GM18526 (cell line): Measurements from ENCODE around the gene SDR42E1.

Experiments
- POLR2A ChIP-seq: IDR thresholded peaks from 3 replicates; pipeline ENCODE4 v1.6.1; 2011; ENCODE audit not compliant: insufficient read length; ENCODE audit errors: extremely low read depth

The SDR42E1 gene, protein sequence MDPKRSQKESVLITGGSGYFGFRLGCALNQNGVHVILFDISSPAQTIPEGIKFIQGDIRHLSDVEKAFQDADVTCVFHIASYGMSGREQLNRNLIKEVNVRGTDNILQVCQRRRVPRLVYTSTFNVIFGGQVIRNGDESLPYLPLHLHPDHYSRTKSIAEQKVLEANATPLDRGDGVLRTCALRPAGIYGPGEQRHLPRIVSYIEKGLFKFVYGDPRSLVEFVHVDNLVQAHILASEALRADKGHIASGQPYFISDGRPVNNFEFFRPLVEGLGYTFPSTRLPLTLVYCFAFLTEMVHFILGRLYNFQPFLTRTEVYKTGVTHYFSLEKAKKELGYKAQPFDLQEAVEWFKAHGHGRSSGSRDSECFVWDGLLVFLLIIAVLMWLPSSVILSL

DNA sequence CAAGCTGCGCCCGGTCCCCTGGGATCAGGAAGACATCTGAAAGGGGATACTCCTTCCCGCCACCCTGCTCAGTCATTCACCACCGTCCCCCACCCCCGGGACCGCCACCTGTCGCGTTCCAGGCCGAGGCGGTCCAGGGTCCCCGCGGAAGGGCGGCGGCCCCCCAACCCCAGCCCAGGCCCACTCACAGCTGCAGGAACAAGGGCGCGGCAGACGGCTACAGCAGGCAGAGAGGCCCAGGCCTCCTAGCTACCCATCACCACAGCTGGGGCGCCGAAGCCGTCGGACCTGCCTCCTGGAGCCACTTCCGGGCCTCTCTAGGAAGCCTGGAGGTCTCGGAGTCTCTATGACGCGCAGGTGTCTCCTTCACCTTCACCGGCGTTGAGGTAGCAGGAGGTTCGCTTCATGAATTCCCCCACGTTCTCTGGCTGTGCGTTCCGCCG, at the start of gene SDR42E1:
Gene SDR42E1 (minus strand): TSS at position 272 of the 443 bp plus-strand sequence. CDS start 10,612 bp downstream, outside the sequence.
- TF ChIP-seq POLR2A = peak; percentile 63

DNA sequence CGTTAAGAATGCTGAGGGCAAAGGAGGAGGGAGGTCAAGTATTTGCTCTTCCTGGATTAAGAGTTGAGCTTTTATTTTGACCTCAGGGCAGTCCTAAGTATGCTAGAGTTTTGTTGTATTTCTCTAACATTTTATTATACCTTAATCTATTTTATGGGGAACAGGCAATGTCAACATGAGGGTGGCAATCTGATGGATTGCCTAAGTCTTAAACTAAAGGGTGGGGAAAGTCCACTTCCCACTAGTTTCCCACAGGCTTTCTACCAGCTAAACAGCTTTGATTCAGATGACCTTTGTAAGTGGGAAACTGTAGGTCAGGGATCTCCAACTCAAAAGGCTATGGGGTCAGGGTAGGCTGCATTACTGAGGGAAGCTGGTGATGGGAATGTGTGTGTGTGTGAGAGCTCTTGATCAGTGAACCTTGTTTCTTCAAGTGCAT, 48.7 kb upstream of the SDR42E1 start:
- TF ChIP-seq POLR2A = no peak

DNA sequence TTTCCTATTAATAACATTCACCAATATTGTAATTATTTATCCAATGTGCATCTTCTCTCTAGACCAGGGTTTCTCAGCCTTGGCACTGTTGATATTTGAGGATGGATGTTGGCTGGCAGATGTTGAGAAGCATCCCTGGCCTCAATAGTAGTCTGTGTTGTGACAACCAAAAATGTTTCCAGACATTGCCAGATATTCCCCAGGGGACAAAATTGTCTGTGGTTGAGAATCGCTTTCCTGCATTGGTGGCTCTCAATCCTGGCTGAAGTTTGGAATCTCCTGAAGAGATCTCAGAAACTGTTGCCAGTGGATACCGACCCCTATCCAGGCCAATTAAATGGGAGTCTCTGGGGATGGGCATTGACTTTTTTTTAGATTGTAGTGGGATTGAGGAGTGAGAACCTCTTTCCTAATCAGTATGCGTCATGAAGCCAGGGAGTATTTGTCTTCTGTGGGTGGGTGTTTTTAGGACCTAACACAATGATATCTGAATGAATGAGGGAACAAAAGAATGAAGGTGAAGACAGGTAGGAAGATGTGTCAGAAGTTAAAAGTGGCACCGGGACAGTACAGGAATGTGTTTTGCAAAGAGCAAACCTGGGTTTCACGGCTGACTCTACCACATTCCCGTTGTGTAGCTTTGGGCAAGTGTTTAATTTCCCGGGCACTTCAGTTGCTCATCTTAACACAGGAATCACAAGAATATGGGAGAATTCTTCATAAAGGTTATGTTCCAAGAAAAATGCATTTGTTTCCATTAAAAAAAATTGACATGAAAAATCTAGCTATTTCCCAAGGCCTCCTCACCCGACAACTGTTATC, 48.1 kb upstream of the SDR42E1 start:
- TF ChIP-seq POLR2A = no peak

DNA sequence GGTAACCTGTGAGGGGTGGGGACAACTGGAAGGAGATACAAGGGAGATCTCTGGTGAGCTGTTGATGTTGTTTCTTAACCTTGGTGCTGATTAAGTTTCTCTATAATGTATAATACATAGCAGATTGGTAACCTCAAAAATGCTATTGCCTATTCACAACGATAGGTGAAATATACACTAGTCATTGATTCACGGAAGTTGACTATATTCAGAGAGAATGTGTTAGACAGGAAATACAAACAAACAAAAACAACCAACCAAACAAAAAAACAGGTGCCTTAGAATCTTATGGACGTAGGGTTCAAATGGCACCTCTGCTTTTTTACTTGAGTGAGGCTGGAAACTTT, 45.3 kb upstream of the SDR42E1 start:
- TF ChIP-seq POLR2A = no peak

DNA sequence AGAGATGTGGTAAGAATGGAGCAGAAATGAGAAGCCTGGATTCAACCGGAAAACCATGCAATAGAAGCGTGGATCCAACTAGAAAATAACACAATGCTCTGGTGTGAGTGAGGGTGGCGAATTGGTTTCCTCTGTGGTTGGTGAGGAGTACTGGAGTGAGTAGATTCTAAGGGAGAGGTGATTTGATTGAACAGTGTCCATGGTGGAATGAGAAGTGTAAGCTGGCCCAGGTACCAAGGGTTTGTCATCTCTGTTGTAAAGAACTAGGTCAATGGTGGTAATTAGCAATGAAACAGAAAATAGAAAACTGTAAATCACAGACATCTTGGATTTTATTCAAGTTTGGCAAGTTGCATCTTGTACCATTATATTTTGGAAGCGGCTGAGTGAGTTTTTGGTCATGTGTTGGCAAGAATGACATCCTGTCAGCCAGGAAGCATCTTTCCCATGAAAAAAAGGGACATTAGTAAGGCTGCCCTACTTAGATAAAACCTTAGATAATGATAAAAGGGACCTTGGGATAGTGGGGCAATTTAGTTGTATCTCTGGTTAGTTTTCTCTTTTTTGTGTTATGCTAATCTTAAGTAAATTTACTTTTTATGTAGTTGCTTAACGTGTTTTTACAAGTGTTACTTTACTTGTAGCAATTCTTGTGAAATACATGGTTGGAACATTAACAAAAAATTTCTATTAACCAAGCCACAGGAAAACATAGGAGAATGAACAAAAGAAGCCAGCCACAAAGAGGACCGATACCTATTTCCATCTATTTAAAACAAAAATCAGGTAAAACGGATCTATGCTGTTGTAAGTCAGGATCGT, 44.7 kb upstream of the SDR42E1 start:
- TF ChIP-seq POLR2A = no peak

DNA sequence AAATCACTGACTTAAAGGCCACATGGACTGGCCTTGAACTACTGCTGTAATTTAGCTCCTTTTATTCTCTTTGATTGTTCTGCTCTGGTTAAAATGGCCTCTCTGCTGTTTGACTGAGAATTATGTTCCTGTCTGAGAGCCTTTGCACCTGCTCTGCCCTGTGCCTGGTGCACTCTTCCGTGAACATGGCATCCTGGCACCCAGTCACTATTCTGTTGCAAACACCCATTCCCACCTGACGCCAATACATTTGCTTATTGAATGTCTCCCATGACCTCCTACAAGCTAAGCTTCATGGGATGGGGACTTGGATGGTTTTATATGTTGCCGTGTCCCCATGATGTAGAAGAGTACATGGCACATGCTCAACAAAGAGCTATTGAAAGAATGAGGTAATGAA, 43.8 kb upstream of the SDR42E1 start:
- TF ChIP-seq POLR2A = no peak

DNA sequence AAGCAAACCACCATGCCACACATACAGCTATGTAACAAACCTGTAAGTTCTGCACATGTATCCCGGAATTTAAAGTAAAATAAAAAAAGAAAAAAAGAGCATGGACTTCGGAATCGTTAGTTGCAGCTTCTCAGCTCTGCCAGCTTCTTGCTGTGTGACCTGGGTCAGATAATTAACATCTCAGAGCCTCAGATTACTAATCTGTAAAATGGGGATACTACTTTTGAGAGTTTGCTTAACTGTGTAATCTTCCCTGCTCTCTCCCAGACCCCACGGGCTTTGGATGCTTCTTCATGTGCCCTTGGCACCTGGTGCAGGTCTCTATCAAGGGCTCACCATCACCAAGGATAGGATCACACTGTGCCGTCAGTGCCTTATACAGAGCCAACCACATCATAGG, 40.4 kb upstream of the SDR42E1 start:
- TF ChIP-seq POLR2A = no peak

DNA sequence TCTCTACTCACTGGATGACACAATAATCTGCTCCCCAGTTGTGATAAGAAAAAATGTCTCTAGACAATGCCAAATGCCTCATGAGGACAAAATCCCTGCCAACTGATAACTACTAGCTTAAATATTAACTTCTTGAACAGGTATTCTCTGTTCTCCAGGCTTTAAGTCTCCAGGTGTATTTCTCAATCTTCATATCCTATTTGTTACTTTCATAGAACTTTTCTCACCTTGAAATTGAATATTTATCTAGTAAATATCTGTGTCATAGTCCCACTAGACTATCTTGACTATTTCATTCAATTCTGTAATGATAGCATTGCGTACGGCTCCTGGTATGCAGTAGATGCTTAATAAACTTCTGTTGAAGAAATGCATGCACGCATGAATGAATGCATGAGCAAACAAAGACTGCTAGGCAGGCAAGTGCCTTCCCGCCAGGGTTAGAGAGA, 39.7 kb upstream of the SDR42E1 start:
- TF ChIP-seq POLR2A = no peak

DNA sequence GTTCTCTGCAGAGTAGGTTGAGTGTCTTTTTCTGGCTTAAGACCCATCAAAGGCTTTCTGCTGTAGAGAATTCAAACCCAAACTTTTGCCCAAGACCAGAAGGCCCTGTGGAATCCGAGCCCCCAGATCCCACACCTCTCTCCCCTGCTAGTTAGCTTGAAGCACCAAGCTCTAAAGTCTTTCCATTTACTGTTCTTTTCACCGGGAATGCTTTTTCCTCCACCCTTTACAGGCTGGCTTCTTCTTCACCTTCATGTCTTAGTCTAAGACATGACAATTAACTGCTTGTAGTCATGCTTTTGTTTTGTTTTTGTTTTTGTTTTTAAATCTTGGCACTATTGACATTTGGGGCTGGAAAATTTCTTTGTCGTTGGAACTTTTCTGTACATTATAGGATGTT, 39.2 kb upstream of the SDR42E1 start:
- no peak for TF ChIP-seq POLR2A

DNA sequence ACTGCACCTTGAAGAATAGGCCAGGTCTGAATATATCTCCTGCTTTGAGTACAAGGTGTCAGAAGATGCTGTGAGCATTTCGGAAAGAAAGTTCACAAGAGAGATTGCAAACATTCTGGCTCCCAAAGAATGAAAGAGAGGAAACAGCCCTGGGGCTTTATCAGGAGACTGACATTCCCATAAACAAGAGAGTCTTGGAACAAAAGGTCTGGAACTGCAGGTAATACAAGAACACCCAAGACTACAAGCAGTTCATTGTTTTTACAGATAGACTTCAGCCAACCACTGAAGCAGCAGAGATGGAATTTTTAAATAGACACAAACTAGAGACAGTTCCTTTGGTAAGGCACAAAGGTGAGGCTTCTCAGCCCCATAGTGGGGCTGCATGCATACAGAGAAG, 38.2 kb upstream of the SDR42E1 start:
- no peak for TF ChIP-seq POLR2A

DNA sequence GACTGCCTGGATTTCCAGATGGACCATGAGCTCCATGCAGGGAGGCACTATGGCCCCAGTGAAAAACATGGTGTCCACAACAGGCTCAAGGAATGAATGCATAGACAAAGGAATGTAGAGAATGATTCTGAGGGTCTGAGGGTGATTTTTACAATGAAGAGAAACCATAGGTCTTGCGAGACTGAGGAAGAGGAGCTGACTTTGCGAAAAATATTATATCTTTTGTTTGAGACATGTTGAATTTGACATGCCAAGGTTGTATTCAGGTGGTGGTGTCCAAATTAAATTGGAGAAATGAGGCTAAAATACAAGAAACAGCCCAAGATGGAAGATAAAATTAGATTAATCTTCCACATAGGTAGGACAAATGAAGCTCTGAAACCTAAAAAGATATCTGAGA, 36.5 kb upstream of the SDR42E1 start:
- no peak for TF ChIP-seq POLR2A

DNA sequence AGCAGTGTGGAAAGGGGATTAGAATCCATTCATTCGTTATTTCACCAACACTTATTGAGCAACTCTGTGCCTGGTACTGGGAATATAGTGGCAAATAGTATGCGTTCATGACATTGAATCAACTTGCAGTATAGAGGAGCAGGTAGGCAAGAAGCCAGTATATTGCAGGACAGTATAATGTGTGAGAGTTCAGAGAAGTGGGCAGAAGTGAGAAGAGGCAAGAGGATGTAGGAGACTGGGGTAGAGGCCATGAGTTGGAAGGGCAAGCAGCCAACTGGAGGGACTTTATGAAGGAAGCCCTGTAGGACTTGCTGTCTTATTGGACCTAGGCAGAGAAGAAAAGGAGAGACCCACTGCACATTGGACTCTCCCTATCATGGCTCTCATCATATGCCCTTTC, 36.1 kb upstream of the SDR42E1 start:
- TF ChIP-seq POLR2A = no peak

DNA sequence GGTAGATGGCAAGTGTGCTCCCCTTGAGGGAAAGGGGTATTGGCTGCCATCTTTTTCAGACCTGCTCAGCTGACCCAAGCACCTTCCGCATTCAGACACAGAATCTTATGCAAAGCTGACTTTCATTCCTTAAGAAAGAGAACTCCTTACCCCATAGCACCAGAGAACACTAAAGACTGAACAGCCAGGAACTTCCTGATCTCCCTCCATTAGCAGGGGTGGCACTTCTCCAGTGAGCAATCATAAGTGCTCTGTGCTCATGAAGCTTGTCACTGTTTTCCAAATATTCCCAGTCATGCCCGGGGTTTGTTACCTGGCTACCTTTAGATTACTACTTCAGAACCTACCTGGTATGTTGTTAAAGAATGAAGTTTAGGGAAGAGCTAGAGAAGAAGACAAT, 35.7 kb upstream of the SDR42E1 start:
- no peak for TF ChIP-seq POLR2A

DNA sequence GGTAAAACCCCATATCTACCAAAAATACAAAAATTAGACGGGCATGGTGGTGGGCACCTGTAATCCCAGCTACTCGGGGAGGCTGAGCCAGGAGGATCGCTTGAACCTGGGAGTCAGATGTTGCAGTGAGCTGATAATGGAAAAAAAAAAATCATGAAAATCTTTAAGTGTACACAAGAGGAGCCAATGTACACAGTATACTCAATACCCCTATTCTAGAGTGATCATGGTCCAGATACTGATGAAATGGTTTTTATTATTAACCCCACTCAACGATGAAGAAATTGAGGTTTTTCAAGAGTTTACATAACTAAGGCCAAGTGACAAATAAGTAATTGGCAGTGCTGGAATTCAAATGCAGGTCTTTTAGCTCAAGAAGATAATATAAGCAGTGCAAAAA, 35.3 kb upstream of the SDR42E1 start:
- TF ChIP-seq POLR2A = no peak

DNA sequence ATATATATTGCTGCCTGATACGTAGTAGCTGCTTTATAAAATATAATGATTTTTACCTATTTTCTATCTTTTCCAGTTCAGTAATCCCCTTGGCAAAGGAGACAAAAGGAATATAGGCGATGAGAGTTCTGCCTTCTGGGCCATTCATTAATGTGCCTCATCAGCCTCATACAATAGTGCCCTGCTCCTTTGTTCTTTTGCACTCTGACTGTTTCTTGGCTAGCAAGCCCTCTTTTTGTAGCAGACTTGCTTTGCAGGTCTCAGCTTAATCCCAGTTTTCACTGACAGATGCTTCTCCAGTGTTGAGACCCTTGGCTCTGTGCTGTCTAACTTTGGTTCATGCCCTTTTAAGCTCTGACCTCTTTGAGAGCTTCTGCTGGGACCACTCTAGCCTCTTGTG, 34.2 kb upstream of the SDR42E1 start:
- no peak for TF ChIP-seq POLR2A
